GM12891 (cell line): Measurements from ENCODE around the gene CTNNA1.
"Not testable (repeated sequence)": the region's sequence is repeated elsewhere in the genome, so short reads cannot be mapped to it uniquely, and the experiment has no call there.

ENCODE experiments used
- DNase-seq: peaks from one replicate; pipeline ENCODE4 v3.0.0; 2011; ENCODE audit warnings: low spot score; ENCODE audit not compliant: insufficient read length
- FAIRE-seq: peaks from 2 replicates; lab custom pipeline; 2011; peaks lifted over from hg19 to GRCh38; lab: Jason Lieb, UNC
- PAX5 ChIP-seq: IDR thresholded peaks from 2 replicates; pipeline ENCODE4 v1.6.1; 2011; ENCODE audit warnings: low read length, moderate library complexity, mild to moderate bottlenecking; ENCODE audit not compliant: insufficient read depth, severe bottlenecking
- POLR2A ChIP-seq: IDR thresholded peaks from 2 replicates; pipeline ENCODE4 v1.6.1; 2011; ENCODE audit warnings: low read depth, low read length, control low read depth
- POLR2AphosphoS5 ChIP-seq: IDR thresholded peaks from 2 replicates; pipeline ENCODE4 v1.6.1; 2011; ENCODE audit warnings: low read depth, low read length, control low read depth
- POU2F2 ChIP-seq: IDR thresholded peaks from 2 replicates; pipeline ENCODE4 v1.6.1; 2011; ENCODE audit warnings: low read depth, mild to moderate bottlenecking, control low read depth, low read length, moderate library complexity
- SPI1 ChIP-seq: IDR thresholded peaks from 2 replicates; pipeline ENCODE4 v1.6.1; 2011; ENCODE audit warnings: low read depth, low read length, control low read depth
- TAF1 ChIP-seq: IDR thresholded peaks from 2 replicates; pipeline ENCODE4 v1.6.1; 2011; ENCODE audit warnings: low read depth, low read length, control low read depth

The CTNNA1 gene

DNA sequence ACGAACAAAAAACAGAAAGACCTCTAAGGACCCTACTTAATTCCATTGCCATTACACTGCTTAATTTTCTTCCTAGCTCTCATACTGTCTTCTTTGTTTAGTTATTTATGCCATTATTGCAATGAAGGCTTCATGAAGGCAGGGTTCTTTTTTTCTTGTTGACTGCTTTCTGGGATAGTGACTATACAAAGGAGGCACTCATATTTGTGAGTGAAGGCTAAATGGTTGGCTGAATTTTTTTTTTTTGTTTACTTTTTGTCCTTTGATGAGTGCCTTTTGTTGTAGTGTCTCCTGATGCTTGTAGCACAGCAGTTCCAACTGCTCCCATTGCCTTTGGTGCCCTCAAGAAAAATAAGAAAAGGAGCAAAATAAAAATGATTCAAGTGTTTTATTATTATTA is 17.8 kb downstream of the CTNNA1 start:
- DNase-seq (no peak), FAIRE-seq (no peak)
- TF ChIP-seq PAX5 = no peak
- TF ChIP-seq SPI1 = no peak
- no peak for TF ChIP-seq POU2F2
- no peak for TF ChIP-seq POLR2A
- TF ChIP-seq TAF1 = no peak
- no peak for TF ChIP-seq POLR2AphosphoS5

DNA sequence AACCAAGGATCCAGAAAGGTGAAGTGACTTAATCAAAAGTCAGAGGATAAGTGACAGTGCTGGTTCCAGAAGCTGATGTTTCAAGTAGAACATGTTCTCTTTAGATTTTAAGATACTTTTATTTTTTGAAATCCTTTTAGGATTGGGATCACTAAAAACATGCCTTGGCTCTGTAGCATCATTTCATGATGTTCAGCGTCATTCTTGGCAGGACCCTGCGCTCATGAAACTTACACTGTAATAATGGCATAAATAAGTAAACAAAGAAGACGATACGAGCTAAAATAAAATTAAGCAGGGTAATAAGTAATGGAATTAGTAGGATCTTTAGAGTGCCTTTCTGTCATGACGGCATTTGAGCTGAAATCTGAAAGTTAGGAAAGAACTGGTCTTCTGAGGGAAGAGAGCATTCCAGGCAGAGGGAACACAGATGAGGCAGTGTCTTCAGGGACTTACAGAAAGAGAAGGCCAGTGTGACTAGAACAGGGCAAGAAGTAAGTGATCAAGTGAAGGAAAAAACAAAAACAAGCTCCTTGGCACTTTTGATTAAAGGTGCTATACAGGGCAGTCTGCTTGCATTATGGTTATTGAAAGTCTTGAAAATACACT is 19.9 kb downstream of the CTNNA1 start:
- TF ChIP-seq POLR2A (no peak), POLR2AphosphoS5 (no peak), TAF1 (no peak), PAX5 (no peak), POU2F2 (no peak), SPI1 (no peak)
- DNase-seq = no peak

DNA sequence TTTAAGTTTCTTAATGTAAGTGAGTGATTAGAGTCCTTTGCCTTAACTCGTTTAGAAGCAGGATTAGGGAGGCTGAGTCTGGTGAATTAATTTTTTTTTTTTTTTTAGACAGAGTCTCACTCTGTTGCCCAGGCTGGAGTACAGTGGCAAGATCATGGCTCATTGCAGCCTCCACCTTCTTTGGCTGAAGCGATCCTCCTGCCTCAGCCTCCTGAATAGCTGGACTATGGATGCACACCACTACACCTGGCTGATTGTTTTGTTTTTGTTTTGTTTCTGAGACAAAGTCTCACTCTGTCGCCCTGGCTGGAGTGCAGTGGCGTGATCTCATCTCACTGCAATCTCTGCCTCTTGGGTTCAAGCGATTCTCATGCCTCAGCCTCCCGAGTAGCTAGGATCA is 20.4 kb downstream of the CTNNA1 start:
- not testable (repeated sequence) for DNase-seq, FAIRE-seq

More for the DNA sequence above, 19.9 kb downstream of the CTNNA1 start:
- FAIRE-seq = no peak

DNA sequence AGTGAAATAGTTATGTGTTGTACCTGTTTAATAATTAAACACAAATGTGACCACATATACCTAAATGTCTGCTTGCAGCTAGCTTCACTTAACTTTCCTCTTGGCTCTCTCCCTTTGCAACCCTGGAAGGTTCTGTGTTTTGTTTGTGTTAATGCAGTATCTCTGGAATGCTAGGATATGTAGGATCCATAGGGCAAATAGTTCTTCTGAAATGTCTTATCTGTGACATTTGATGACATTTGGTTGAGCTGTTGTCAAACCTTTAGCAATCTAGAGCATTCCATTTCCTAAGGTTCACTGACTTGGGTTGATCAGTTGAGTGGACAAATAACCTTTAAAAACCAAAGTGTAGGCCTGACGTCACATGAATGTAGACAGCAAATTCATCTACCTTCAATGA is 21.8 kb downstream of the CTNNA1 start:
- TF ChIP-seq TAF1 = no peak
- TF ChIP-seq POLR2A = no peak
- TF ChIP-seq PAX5 = no peak
- TF ChIP-seq SPI1 = no peak
- no peak for TF ChIP-seq POLR2AphosphoS5
- TF ChIP-seq POU2F2 = no peak
- DNase-seq (no peak), FAIRE-seq (peak; percentile 69)

DNA sequence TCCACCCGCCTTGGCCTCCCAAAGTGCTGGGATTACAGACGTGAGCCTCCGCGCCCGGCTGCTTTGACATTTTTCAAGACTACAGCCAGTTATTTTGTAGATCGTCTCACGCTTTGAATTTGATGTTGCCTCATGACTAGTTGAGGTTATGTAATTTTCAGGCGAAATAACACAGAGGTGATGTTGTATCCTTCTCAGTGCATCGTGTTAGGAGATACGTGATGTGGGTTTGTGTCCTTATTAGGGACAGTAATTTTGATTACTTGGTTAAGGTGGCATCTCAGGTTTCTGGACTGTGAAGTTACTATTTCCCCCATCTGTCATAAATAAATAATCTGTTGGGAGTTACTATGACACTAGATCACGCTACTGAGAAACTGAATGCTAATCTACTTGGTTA is 25.0 kb downstream of the CTNNA1 start:
- FAIRE-seq (no peak), DNase-seq (no peak)
- TF ChIP-seq TAF1 (no peak), POLR2AphosphoS5 (no peak), POLR2A (no peak), SPI1 (no peak), PAX5 (no peak), POU2F2 (no peak)

DNA sequence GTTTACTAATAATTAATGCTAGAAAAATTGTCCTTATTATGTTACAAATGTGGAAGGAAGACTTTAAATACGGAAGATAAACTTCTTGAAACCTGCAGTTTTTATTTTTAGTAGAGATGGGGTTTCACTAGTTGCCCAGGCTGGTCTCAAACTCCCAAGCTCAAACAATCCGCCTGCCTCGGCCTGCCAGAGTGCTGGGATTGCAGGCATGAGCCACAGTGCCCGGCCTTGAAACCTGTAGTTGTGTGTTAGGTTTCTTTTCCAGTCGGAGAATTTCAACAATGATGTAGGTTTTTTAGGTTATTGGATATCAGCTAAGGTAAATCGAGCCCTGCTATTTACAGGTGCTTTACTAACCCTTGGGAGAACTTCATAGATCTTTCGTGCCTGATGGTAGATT is 30.8 kb downstream of the CTNNA1 start:
- FAIRE-seq (no peak), DNase-seq (no peak)
- no peak for TF ChIP-seq POLR2AphosphoS5
- TF ChIP-seq POU2F2 = no peak
- no peak for TF ChIP-seq TAF1
- TF ChIP-seq PAX5 = no peak
- no peak for TF ChIP-seq SPI1
- TF ChIP-seq POLR2A = no peak

DNA sequence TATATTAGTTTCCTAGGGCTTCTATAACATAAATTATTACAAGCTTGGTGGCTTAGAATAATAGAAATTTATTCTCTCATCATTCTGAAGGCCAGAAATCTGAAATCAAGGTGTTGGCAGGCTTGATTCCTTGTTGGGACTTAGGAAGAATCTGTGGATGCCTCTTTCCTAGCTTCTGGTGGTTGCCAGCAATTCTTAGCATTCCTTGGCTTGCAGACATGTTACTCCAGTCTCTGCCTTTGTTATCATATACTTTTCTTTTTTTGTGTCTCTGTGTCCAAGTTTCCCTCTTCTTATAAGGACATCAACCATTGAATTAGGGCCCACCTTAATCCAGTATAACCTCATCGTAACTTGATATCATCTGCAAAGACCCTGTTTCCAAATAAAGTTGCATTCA is 31.4 kb downstream of the CTNNA1 start:
- FAIRE-seq (no peak), DNase-seq (no peak)
- TF ChIP-seq TAF1 (no peak), POLR2A (no peak), SPI1 (no peak), PAX5 (no peak), POU2F2 (no peak), POLR2AphosphoS5 (no peak)

DNA sequence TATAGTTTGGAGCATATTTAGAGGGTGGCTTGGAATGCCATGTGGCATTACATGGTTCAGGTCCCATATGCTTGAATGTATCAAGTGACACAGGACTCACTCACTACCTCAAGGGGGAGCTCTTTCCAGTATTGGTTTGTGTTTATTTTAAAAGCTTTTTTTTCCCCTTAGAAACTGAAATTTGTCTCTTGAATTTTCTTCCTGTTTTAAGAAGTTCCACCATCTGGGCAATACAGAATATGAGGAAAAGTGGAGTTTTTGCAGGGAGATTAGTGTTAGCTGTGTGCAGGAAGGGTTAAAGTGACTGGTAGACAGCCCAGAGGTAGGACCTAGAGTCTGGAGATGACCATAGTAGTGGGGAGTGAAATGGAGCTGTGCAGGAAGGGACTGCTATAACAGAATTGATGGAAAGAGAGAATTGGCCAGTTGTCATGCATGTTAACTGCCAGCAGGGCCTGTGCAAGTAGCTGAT is 36.6 kb downstream of the CTNNA1 start:
- TF ChIP-seq POU2F2 = no peak
- TF ChIP-seq TAF1 = no peak
- TF ChIP-seq SPI1 = no peak
- TF ChIP-seq PAX5 = no peak
- no peak for TF ChIP-seq POLR2AphosphoS5
- no peak for TF ChIP-seq POLR2A
- FAIRE-seq (peak; percentile 54), DNase-seq (peak; percentile 30)

DNA sequence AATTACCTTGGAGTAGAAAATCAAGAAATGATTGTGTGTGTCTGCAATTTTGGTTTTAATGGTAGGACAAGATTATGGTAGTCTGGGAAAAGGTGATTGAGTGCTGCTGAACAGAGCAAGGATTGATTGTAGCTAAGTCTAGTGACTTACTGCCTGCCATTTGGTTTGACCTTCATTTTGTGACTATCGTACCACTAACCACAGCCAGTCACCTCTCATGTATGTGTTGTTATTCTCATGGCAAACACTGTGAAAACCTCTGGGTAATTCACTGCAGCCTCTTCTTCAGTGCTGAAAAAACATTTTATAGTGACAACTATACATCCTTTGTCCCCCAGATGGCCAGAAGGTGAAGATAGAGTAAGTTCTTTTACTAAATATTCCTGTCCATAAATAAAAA is 37.5 kb downstream of the CTNNA1 start:
- FAIRE-seq (no peak), DNase-seq (no peak)
- TF ChIP-seq PAX5 = no peak

DNA sequence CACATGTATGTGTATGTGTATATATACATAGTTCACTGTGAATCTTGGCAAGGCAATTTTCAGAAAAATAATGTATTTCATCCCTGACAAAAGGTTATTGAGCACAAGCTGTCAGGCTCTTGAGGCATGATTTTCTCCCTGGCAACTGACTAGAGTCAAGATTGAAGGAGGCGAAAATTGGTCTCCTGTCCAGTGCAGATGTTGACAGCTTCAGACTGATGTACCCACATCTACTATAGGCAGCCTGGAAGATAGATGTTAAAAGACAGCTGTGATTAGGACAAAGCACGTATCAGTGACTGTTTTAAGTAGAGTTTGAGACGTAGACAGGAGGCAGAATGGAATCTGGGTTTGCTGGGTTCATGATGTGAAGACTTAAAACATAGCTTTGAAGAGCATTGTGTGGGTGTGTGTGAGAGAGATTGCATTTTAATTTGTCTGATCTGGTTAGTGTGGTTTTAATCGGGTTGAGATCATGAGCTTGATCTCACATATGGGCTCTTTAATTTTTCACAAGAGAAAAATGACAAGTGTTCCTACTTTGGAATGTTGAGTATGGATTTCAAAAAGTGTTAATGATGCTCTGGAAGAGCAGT is 39.1 kb downstream of the CTNNA1 start:
- TF ChIP-seq SPI1 (no peak), TAF1 (no peak), POLR2AphosphoS5 (no peak), POU2F2 (no peak), PAX5 (no peak), POLR2A (no peak)
- DNase-seq = no peak
- FAIRE-seq = peak; percentile 77

DNA sequence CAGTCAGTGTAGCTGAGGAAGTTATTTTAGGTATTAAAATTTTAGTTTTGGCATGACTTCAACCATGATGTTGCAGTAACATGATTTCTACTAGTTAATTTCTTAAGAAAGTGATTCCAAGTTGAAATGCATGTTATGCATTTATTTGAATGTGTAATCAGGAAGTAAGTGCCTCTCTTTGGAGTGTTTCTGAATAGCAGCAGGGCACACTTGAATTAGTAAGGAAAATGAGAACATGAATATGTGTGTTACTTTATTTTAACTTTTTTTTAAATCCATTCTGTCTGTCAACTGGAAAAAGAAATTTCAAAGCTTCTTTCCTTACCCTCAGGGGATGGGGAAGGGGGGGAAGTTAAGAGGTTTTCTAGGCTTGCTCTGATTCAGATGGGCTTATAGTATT is 40.4 kb downstream of the CTNNA1 start:
- no peak for FAIRE-seq
- DNase-seq = no peak
- no peak for TF ChIP-seq SPI1
- no peak for TF ChIP-seq POLR2A
- TF ChIP-seq PAX5 = no peak
- TF ChIP-seq TAF1 = no peak
- TF ChIP-seq POLR2AphosphoS5 = no peak
- no peak for TF ChIP-seq POU2F2
